T-helper 17 cell (primary cell): ENCODE data around the gene RALGAPA1. TPM values are rescaled to one million over a fixed set of nuclear protein-coding genes. Genes with fewer than 3 reads are reported as not detected.
"Not testable (repeated sequence)": the region's sequence is repeated elsewhere in the genome, so short reads cannot be mapped to it uniquely, and the experiment has no call there.

Source experiments
- ATAC-seq: fragments of 150-1000 bp; cut with Tn5 transposase; 2 replicates; pipeline ENCODE4 v1.10.0; 2021; ENCODE audit warnings: mild to moderate bottlenecking, moderate library complexity
- DNase-seq, 3 donors: peaks; one replicate each; pipeline versions ENCODE4 v3.0.0 to v3.0.0-alpha.2; 2020 to 2021
- H3K9me3 ChIP-seq: one replicate; pipeline ENCODE4 v1.7.0; 2013; ENCODE audit warnings: low read length, mild to moderate bottlenecking; ENCODE audit not compliant: control insufficient read depth, poor library complexity, severe bottlenecking
- H3K27ac Mint-ChIP-seq: one replicate; pipeline ENCODE4 v1.8.0; 2022; ENCODE audit warnings: mild to moderate bottlenecking, moderate library complexity, mixed read lengths
- H3K27me3 Mint-ChIP-seq: one replicate; pipeline ENCODE4 v1.8.0; 2022; ENCODE audit warnings: mixed read lengths
- H3K36me3 Mint-ChIP-seq: one replicate; pipeline ENCODE4 v1.8.0; 2022; ENCODE audit warnings: low read depth, mixed read lengths
- H3K4me1 Mint-ChIP-seq: one replicate; pipeline ENCODE4 v1.8.0; 2022; ENCODE audit warnings: mild to moderate bottlenecking, mixed read lengths
- H3K4me3 Mint-ChIP-seq: one replicate; pipeline ENCODE4 v1.8.0; 2022; ENCODE audit warnings: mild to moderate bottlenecking, moderate library complexity, mixed read lengths
- total RNA-seq, 4 donors: library from RNA in 2 of 4; stranded (reverse) in 2 of 4; gene quantifications; one replicate each; pipeline ENCODE4 v1.2.3 and lab custom pipeline; 2022 to 2026

The RALGAPA1 gene
- total RNA-seq, 2 donors from 2014 or later, result 79.0 to 79.4 TPM

GRCh38 chr14:35735163-35735562 lies 73.9 kb downstream of the RALGAPA1 start:
- H3K4me3 Mint-ChIP-seq, DNase-seq, H3K27ac Mint-ChIP-seq, H3K9me3 ChIP-seq, ATAC-seq, H3K27me3 Mint-ChIP-seq: not testable (repeated sequence)
- Mint-ChIP-seq H3K36me3 (peaks cover 15% of the 10 kb centered on the region), H3K4me1 (peaks cover 29% of the 10 kb centered on the region)

- not testable (repeated sequence) for H3K27ac Mint-ChIP-seq, ATAC-seq, H3K4me3 Mint-ChIP-seq, H3K9me3 ChIP-seq, H3K27me3 Mint-ChIP-seq, DNase-seq
- Mint-ChIP-seq H3K36me3 (peaks cover 19% of the 10 kb centered on the region), H3K4me1 (peaks cover 31% of the 10 kb centered on the region)
These were observed 75.6 kb downstream of the RALGAPA1 start for GRCh38 chr14:35733510-35733909.

- DNase-seq (no peak), ATAC-seq (no peak)
- H3K27me3 Mint-ChIP-seq, result no peaks in the 10 kb centered on the region
- H3K4me1 Mint-ChIP-seq, result peaks cover 32% of the 10 kb centered on the region
- no peak overlapping the region for H3K4me3 Mint-ChIP-seq
- H3K27ac Mint-ChIP-seq, result no peak overlapping the region
- peaks cover 18% of the 10 kb centered on the region for H3K36me3 Mint-ChIP-seq
- H3K9me3 ChIP-seq, result no peaks in the 10 kb centered on the region
These were observed 78.2 kb downstream of the RALGAPA1 start for GRCh38 chr14:35730871-35731270.

GRCh38 chr14:35727764-35728163 lies 81.3 kb downstream of the RALGAPA1 start:
- H3K4me1 Mint-ChIP-seq, result peaks cover 26% of the 10 kb centered on the region
- peaks cover 17% of the 10 kb centered on the region for H3K36me3 Mint-ChIP-seq
- H3K9me3 ChIP-seq, result no peaks in the 10 kb centered on the region
- no peaks in the 10 kb centered on the region for H3K27me3 Mint-ChIP-seq
- DNase-seq (no peak), ATAC-seq (no peak)
- H3K4me3 Mint-ChIP-seq, result no peak overlapping the region
- H3K27ac Mint-ChIP-seq, result no peak overlapping the region

DNA sequence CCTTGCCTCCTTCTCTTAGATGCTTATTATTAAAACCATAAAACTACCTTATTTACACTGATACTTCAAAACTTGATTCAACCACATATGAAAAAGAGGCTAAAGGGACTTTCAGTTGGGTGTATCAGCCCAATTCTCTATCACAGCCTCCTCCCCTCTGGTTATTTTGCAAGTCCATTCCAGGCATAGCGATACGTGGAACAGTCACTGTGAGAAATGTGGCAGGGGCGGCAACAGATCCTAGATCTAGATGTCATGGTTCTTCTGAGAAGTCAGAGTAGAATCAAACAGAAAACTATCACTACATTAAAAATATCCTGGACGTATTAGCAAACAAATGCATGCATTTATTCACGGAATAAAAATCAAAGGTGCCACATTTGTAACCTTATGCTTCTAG lies 83.2 kb downstream of the RALGAPA1 start:
- H3K27me3 Mint-ChIP-seq, result no peaks in the 10 kb centered on the region
- H3K4me1 Mint-ChIP-seq, result peaks cover 16% of the 10 kb centered on the region
- no peak overlapping the region for H3K4me3 Mint-ChIP-seq
- H3K36me3 Mint-ChIP-seq, result peaks cover 10% of the 10 kb centered on the region
- no peak for DNase-seq
- H3K27ac Mint-ChIP-seq, result no peak overlapping the region
- ATAC-seq, result no peak
- H3K9me3 ChIP-seq, result no peaks in the 10 kb centered on the region

DNA sequence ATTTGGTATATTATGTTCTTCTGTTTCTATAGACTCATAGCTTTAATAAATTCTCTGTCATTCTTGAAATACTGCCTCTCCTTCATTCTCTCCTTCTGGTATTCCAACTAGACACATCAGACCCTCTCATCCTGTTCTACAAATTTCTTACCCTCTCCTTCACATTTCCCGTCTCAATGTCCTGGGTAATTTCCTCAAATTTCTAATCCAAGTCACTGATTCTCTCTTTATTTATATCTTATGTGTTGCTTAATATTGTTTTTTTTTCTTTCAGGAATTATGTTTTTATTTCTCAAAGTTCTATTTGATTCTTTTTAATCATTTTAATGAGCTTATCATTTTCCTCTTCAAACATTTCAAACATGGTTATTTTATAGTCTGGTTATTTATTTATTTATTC lies 94.0 kb downstream of the RALGAPA1 start:
- Mint-ChIP-seq H3K27me3 (no peaks in the 10 kb centered on the region), H3K4me1 (peaks cover 2% of the 10 kb centered on the region), H3K36me3 (peaks cover 15% of the 10 kb centered on the region), H3K27ac (no peak overlapping the region), H3K4me3 (no peak overlapping the region)
- H3K9me3 ChIP-seq, result no peaks in the 10 kb centered on the region
- ATAC-seq (no peak), DNase-seq (no peak)

GRCh38 chr14:35712466-35712865 lies 96.6 kb downstream of the RALGAPA1 start:
- no peaks in the 10 kb centered on the region for H3K27me3 Mint-ChIP-seq
- H3K36me3 Mint-ChIP-seq, result peaks cover 15% of the 10 kb centered on the region
- ATAC-seq, result no peak
- H3K4me3 Mint-ChIP-seq, result no peak overlapping the region
- H3K9me3 ChIP-seq, result no peaks in the 10 kb centered on the region
- H3K4me1 Mint-ChIP-seq, result peaks cover 5% of the 10 kb centered on the region
- no peak for DNase-seq
- H3K27ac Mint-ChIP-seq, result no peak overlapping the region

- ATAC-seq, result no peak
- Mint-ChIP-seq H3K4me1 (peaks cover 7% of the 10 kb centered on the region), H3K27me3 (no peaks in the 10 kb centered on the region), H3K4me3 (no peak overlapping the region), H3K36me3 (peaks cover 12% of the 10 kb centered on the region), H3K27ac (no peak overlapping the region)
- H3K9me3 ChIP-seq, result no peaks in the 10 kb centered on the region
- no peak for DNase-seq
These were observed 101.0 kb downstream of the RALGAPA1 start for GRCh38 chr14:35708062-35708461.

DNA sequence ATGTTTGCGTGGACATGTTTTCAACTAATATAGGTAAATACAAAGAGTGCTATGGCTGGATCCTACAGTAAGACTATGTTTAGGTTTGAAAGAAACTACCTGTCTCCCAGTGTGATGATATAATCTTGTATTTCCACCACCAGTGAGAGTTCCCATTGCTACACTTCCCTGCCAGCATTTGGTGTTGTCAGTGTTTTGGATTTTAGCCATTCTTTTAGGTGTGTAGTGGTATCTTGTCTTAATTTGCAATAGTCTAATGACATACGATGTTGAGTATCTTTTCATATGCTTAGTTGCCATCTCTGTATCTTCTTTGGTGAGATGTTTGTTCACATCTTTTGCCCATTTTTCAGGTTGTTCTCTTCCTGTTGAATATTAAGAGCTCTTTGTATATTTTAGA lies 103.5 kb downstream of the RALGAPA1 start:
- no peaks in the 10 kb centered on the region for H3K9me3 ChIP-seq
- no peak for ATAC-seq
- Mint-ChIP-seq H3K4me3 (no peak overlapping the region), H3K4me1 (peaks cover 7% of the 10 kb centered on the region), H3K36me3 (peaks cover 8% of the 10 kb centered on the region), H3K27ac (peak overlapping the region; percentile 43), H3K27me3 (no peaks in the 10 kb centered on the region)
- DNase-seq, result no peak

DNA sequence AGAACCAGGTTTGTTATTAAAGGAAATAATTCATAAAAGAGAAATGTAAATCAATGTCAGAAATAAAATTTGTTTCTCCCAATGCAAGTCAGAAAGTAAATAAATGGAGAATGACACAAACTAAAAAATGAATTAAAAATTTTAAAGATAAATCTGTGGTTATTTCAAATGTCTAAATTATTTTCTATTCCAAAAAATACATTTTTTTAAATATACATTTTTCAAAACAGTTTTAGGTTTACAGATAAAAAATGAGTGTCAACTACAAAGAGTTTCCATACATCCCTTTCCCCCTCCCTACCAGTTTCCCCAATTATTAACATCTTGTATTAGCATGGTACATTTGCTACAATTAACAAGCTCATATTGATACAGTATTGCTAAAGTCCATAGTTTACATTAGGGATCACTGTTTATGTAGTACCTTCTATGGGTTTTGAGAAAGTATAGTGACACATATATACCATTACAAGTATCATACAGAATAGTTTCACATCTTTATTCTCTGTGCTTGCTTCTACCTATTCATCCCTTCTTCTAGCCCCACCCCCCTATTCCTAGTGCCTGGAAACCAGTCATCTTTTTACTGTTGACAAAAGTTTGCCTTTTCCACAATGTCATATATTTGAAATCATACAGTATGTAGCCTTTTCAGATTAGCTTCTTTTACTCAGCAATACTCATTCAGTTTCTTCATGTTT lies 104.2 kb downstream of the RALGAPA1 start:
- Mint-ChIP-seq H3K4me3 (no peak overlapping the region), H3K36me3 (peaks cover 7% of the 10 kb centered on the region), H3K27ac (no peak overlapping the region), H3K27me3 (no peaks in the 10 kb centered on the region), H3K4me1 (peaks cover 7% of the 10 kb centered on the region)
- DNase-seq (no peak), ATAC-seq (no peak)
- H3K9me3 ChIP-seq, result no peaks in the 10 kb centered on the region

DNA sequence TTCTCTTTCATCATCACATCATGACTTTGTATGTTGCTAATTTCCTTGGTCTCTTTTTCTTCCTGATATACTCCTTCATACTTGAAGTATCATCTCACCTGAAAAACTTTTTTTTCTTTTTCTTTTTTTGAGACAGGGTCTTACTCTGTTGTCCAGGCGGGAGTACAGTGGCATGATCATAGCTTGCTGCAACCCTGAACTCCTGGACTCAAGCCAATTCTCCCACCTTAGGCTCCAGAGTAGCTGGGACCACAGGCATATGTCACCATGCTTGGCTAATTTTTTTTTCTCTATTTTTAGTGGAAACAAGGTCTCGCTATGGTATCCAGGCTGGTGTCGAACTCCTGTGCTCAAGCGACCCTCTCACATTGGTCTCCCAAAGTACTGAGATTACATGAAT lies 107.6 kb downstream of the RALGAPA1 start:
- DNase-seq (no peak), ATAC-seq (no peak)
- H3K36me3 Mint-ChIP-seq, result peaks cover 5% of the 10 kb centered on the region
- peak overlapping the region; percentile 27 for H3K27ac Mint-ChIP-seq
- H3K27me3 Mint-ChIP-seq, result no peaks in the 10 kb centered on the region
- peaks cover 7% of the 10 kb centered on the region for H3K4me1 Mint-ChIP-seq
- H3K4me3 Mint-ChIP-seq, result no peak overlapping the region
- no peaks in the 10 kb centered on the region for H3K9me3 ChIP-seq

DNA sequence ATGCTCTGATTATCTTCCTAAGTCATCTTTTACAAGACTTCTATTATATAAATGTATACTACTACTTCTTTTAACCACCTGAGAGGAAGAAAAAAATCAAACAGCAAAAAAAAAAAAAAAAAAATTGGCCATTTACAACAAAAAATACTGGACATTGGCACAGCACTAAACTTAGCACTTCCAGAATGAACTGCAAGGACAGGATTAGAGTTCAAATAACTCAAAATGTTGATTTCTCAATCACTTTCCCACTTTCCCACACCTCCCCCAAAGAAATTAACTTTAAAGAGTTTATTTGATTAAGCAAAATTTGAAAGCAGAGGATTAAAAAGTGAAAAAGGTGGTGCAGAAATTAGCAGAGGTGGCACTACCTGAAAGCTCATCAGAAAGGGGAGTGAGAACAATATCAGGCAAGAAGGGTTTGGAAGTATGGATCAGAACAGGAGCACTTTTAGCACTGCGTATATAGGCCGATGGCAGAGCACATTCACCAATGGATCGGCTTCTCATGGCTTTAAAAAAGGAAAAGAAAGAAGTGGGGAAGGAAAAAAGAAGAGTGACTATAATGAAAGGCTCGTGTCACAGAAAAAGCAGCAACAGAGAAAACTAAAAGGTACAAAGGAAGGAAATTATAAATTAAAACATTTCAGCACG lies 109.2 kb downstream of the RALGAPA1 start:
- Mint-ChIP-seq H3K27me3 (no peaks in the 10 kb centered on the region), H3K4me3 (no peak overlapping the region), H3K27ac (no peak overlapping the region), H3K36me3 (no peaks in the 10 kb centered on the region), H3K4me1 (peaks cover 3% of the 10 kb centered on the region)
- no peak for ATAC-seq
- no peak for DNase-seq
- no peaks in the 10 kb centered on the region for H3K9me3 ChIP-seq

DNA sequence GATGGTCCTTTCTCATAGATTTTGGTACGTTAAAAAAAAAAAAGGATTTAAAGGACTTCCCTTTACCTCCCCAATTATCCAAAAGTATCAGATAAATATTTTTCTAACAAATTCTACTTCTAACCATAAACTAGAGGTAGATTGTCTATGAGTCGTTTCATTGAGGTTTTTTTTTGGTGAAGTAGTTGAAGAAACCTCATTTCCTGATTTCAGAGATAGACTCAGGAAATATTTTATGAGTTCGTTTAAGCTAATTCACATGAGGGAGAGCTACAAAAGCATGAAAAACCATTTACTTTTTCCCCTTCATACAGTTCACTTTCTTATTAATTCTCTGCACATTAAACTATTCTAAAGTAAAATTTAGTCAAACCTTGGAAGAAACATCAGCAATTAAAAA lies 112.5 kb downstream of the RALGAPA1 start:
- H3K27ac Mint-ChIP-seq, result no peak overlapping the region
- no peak for ATAC-seq
- no peaks in the 10 kb centered on the region for H3K36me3 Mint-ChIP-seq

DNA sequence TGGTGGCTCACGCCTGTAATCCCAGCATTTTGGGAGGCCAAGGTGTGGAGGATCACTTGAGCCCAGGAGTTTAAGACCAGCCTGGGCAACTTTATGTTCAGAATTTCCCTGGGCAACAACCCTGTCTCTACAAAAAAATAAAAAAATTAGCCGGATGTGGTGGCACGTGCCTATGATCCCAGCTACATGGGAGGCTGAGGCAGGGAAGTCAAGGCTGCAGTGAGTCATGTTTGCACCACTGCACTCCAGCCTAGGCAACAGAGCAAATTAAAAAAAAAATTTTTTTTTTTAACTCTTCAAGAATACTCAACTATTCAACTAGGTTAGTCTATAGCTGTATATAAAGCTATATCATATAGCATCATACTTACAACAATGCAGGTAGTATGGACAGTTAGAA lies 113.0 kb downstream of the RALGAPA1 start:
- H3K4me1 Mint-ChIP-seq, result peaks cover 3% of the 10 kb centered on the region
- DNase-seq, result no peak
- no peak overlapping the region for H3K4me3 Mint-ChIP-seq
- no peaks in the 10 kb centered on the region for H3K27me3 Mint-ChIP-seq
- H3K9me3 ChIP-seq, result no peaks in the 10 kb centered on the region
- peak overlapping the region; percentile 34 for H3K27ac Mint-ChIP-seq
- H3K36me3 Mint-ChIP-seq, result no peaks in the 10 kb centered on the region
- no peak for ATAC-seq

More for the DNA sequence above, 112.5 kb downstream of the RALGAPA1 start:
- peaks cover 3% of the 10 kb centered on the region for H3K4me1 Mint-ChIP-seq
- no peaks in the 10 kb centered on the region for H3K9me3 ChIP-seq
- no peak for DNase-seq
- no peak overlapping the region for H3K4me3 Mint-ChIP-seq
- H3K27me3 Mint-ChIP-seq, result no peaks in the 10 kb centered on the region
